Stimulated activated CD4-positive, alpha-beta T cell treated with anti-CD3 and anti-CD28 coated beads, TNF-alpha, amount 100 ng/mL, for 1 hour (primary cell): ENCODE results near the gene ZGRF1.
A peak's percentile ranks its signal among the peaks of the same experiment; 100 is the strongest.
"Not testable (repeated sequence)": the region's sequence is repeated elsewhere in the genome, so short reads cannot be mapped to it uniquely, and the experiment has no call there.

Experiments used
- DNase-seq, 3 donors: peaks; one replicate each; pipeline ENCODE4 v3.0.0-alpha.2; 2020; ENCODE audit warnings: low read depth in 3 of 3, low spot score in 1 of 3

ZGRF1 gene

GRCh38 chr4:112642526-112642925, 5.8 kb upstream of the ZGRF1 start:
- DNase-seq = no peak

- no peak for DNase-seq
These were observed 800 bp upstream of the ZGRF1 start for GRCh38 chr4:112637552-112637866.

- DNase-seq = no peak
These were observed 3.1 kb downstream of the ZGRF1 start for GRCh38 chr4:112633477-112634235.

- no peak for DNase-seq
These were observed 10.5 kb downstream of the ZGRF1 start for GRCh38 chr4:112626228-112626627.

GRCh38 chr4:112616984-112617383, 19.7 kb downstream of the ZGRF1 start:
- no peak for DNase-seq

GRCh38 chr4:112612814-112613213, 23.9 kb downstream of the ZGRF1 start:
- DNase-seq = not testable (repeated sequence)

- peak in 1 of 3 donors; percentile 3 for DNase-seq
These were observed 32.1 kb downstream of the ZGRF1 start for GRCh38 chr4:112604589-112604988.

- DNase-seq = no peak
These were observed 41.7 kb downstream of the ZGRF1 start for GRCh38 chr4:112594993-112595392.

GRCh38 chr4:112593438-112594133, 43.1 kb downstream of the ZGRF1 start:
- no peak for DNase-seq

GRCh38 chr4:112592717-112593116, 44.0 kb downstream of the ZGRF1 start:
- DNase-seq = no peak

- no peak for DNase-seq
These were observed 45.1 kb downstream of the ZGRF1 start for GRCh38 chr4:112591593-112591992.

GRCh38 chr4:112589206-112589605, 47.5 kb downstream of the ZGRF1 start:
- no peak for DNase-seq

- DNase-seq = no peak
These were observed 50.6 kb downstream of the ZGRF1 start for GRCh38 chr4:112585977-112586736.

GRCh38 chr4:112567536-112567935, 69.2 kb downstream of the ZGRF1 start:
- no peak for DNase-seq

GRCh38 chr4:112564706-112565270, 71.9 kb downstream of the ZGRF1 start:
- DNase-seq = no peak

- no peak for DNase-seq
These were observed 73.1 kb downstream of the ZGRF1 start for GRCh38 chr4:112563431-112564200.

- DNase-seq = no peak
These were observed 74.3 kb downstream of the ZGRF1 start for GRCh38 chr4:112562254-112562879.

GRCh38 chr4:112560084-112560483, 76.6 kb downstream of the ZGRF1 start:
- no peak for DNase-seq

GRCh38 chr4:112559053-112559452, 77.7 kb downstream of the ZGRF1 start:
- DNase-seq = no peak

GRCh38 chr4:112557676-112558411, 78.9 kb downstream of the ZGRF1 start:
- DNase-seq = no peak
